CD4-positive, alpha-beta T cell treated with Interferon alpha-2 for 1 hour (primary cell): ENCODE measurements around the gene USP16.
A peak's percentile ranks its signal among the peaks of the same experiment; 100 is the strongest.

Experiments used
- DNase-seq, 2 donors: peaks; one replicate each; pipeline ENCODE4 v3.0.0-alpha.2; 2020 to 2022

Gene USP16

GRCh38 chr21:29034678-29035077 lies 10.2 kb downstream of the USP16 start:
- no peak for DNase-seq

DNA sequence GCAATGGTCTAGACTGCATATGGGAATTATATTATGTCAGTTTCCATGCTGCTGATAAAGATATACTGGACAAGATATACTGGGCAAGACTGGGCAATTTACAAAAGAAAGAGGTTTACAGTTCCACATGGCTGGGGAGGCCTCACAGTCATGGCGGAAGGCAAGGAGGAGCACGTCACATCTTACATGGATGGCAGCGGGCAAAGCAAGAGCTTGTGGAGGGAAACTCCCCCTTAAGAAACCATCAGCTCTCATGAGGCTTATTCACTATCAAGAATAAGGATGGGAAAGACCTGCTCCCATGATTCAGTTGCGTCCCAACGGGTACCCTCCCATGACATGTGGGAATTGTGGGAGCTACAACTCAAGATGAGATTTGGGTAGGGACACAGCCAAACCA lies 27.8 kb downstream of the USP16 start:
- DNase-seq = no peak

DNA sequence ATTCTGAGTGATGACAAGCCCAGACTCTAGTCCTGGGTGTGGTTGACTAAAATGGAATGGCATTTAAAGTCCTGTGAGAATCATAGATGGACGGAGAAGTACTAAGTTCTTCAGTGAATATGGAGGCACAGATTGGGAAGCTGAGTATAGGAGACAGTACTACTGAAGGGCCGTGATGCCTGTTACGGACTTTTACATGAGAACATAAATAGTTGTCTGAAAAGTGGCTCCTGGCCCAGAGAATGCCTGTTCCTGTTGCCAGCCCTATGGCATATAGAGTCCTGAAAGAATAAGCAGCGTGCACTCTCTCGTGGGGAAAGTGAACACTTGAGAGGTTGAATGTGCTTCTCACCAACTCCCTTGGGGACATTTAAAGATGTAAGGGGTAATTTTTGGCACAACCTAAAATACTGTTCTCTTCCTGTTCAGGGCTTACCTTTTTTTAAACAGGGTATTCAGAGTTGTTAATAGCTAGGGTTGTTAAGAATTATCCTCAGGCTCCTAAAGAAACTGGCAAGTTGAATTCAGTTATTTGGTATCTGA lies 28.6 kb downstream of the USP16 start:
- DNase-seq = no peak

- no peak for DNase-seq
These were observed 29.2 kb downstream of the USP16 start for GRCh38 chr21:29053656-29054055.

DNA sequence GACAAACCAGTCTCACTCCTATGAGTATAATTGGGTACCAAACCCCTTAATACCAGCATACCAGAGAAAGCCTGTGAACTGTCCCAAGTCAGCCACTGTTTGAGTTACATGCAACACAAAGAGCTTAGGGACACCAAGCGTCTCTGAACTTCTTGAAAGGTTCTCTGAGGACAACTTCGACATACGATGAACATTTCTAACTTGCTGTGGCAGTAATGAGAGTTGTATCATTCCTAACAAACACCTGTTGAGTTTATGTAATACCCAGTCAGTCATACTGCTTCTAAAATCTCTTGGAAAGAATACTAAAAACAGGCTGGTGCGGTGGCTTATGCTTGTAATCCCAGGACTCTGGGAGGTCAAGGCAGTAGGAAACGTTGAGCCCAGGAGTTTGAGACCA lies 30.6 kb downstream of the USP16 start:
- DNase-seq = no peak

DNA sequence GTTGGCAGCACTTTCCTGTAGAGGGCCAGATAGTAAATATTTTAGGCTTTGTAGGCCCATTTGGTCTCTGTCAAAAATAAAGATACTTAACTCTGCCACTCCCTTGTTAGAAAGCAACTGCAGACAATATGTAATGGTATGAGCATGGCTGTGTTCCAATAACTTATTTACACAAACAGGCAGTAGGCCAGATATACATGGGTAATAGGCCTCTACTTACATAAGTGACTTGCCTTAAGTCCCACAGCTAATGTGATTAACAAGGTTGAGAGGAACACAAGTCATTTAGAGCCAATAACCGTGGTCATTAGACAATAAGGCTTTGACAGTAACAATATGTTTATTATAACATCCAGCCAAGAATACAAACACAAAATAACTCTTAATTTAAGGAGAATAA lies 31.5 kb downstream of the USP16 start:
- no peak for DNase-seq

GRCh38 chr21:29056538-29057050 lies 32.1 kb downstream of the USP16 start:
- no peak for DNase-seq

DNA sequence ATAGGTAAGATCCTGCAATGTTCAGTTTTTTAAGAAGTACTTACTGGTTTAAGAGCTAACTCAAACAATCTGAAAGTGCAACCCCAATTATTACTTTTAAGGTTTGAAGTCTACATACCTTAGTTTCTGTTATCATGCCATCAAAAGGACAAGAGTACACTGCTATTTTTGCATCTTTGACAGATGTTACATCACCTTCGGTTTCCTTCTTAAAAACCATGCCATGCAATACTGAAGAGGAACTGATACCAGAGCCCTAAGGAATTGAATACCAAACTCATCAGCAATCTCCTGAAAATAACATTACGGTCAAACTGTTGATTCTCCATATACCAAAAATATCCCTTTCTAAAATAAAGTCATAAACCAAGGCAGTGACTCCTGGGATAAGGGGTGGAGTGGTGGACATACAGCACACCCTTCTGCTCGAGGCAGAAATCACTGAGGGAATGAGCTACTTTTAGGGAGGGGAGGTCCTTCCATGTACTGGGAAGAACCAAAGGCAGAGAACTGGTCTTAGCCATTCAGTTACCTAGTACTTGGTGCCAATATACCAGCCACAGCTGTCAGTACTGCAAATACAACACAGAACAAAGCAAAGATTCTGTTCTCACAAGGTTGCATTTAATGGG lies 40.5 kb downstream of the USP16 start:
- DNase-seq = no peak

DNA sequence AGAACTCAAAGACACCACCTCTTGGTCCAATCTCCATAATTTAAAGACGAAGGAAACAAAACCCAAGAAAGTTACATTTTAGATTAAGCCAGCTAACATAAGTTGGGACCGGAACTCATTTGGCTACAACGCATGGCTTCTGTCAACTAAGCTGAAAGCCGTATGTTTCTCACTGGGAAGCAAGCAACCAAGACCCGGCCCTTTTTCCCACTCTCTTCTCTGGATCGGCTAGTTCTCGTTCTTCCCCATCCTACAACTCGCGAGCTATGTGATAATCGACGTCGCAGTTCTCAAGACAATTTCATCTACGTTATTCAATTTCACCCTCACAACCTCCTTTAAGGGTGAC lies 48.4 kb downstream of the USP16 start:
- no peak for DNase-seq

DNA sequence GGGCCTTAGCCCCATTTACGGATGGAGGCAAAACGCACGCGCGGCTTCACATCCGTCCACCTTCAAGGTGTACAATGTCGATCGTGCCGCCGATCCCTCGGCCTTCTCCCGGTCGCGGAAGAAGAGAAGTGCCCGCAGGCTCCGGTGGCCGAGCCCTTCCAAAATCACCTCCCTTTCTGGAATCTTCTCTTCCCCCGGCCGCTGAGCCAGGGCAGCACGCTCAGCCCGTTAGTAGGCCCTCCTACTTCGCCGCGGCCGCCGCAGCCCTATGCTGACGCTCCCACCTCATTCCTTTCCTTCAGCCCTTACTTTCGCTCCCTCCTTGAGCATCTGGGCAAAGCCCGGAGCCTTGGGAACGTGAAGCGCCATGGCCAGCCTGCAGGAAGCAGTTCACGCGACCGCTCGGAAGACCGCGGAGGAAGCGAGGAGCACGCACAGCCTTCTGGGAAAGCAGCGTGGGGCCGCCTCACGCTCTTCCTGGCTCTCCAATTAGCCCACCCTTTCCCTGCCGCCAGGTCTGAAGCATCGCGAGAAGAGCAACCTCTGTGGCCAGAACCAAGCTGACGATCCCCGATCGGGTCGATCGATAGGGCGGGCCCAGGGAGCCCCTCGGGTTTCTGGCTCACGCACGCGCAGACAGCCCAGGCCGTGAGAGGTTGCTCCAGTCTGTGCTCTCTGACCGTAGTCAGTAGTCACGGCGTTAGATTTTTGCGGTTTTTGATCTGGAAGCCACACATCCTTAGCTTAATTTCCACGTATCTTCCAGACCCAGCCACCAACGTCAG lies 48.9 kb downstream of the USP16 start, which contains the start of gene CCT8:
TSS of gene CCT8 (minus strand) at position 427 of the 785 bp plus-strand sequence. CDS start at position 369, 58 bp downstream.
- DNase-seq = peak; percentile 99 to 100

GRCh38 chr21:29074007-29074376 lies 49.5 kb downstream of the USP16 start:
- DNase-seq = no peak

DNA sequence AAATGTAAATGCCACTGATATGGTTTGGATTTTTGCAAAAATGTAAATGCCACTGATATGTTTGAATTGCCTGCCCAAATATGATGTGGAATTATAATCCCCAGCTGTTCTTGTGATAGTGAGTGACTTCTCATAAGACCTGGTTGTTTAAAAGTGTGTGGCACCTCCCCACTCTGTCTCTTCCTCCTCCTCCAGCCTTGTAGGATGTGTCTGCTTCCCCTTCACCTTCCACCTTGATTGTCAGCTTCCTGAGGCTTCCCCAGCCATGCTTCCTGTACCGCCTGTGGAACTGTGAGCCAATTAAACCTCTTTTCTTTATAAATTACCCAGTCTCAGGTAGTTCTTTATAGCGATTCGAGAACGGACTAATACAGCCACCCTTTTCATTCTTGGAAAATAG lies 50.3 kb downstream of the USP16 start:
- DNase-seq = no peak

- no peak for DNase-seq
These were observed 51.4 kb downstream of the USP16 start for GRCh38 chr21:29075706-29076466.

- DNase-seq = peak; percentile 90 to 91
These were observed 52.5 kb downstream of the USP16 start for GRCh38 chr21:29076731-29077640.

GRCh38 chr21:29077651-29078090 lies 53.2 kb downstream of the USP16 start:
- peak in 1 of 2 donors; percentile 36 for DNase-seq

- peak; percentile 45 to 67 for DNase-seq
These were observed 54.6 kb downstream of the USP16 start for GRCh38 chr21:29078869-29079767.

- DNase-seq = peak; percentile 29 to 56
These were observed 56.0 kb downstream of the USP16 start for GRCh38 chr21:29080454-29080941.

DNA sequence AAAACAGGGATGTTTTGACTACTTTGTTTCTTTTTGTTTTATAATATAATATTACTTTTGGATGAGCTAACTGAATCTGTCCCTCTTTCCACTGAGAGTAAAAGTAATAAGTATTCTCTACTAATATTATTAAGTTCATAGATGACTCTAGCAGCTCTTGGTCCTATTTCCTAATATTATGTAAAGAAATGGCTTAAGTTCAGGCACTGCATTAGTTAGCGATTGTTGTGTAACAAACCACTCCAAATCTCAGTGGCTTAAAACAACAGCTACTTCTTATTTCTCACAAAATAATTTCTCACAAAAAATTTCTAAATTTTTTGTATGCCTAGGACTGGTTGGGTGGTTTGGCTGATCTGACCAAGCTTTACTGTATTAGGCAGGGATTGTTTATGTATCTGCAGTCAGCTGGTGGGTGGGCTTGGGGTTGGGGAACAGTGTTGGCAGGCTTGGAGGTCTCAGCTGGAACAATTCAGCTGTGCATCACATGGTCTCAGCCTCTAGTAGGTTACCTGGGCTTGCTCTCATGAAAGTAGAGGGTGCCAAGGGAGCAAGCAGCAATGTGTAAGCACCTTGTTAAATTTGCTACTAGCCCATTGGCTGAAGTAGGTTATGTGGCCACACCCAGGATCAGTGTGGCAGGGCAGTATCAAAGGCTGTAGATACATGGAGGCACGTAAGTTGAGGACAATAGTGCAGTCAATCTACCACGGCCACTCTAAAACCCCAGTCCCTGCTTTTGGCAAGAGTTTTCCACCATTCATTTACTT lies 57.8 kb downstream of the USP16 start:
- DNase-seq = no peak

- DNase-seq = no peak
These were observed 58.8 kb downstream of the USP16 start for GRCh38 chr21:29083306-29083705.

DNA sequence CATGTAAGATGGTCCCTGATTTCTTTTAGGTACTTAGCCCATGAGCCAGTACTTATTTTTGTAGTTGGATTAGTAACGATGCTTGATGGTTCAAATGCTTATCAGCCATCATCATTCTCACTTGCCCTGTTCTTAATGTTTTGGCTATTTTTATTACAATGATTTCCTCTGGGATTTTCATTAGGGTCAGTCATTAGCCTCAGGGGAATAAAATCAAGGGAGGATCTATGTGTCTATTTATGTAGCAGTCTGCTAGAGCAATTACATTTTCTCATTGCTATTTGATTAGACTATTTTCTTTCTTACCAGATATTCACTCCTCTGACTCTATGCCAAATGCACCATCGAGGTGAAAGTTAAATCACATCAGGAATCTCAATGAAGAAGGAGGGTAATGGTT lies 59.9 kb downstream of the USP16 start:
- no peak for DNase-seq
